Measurements from ENCODE around the gene PDLIM1.

GRCh38 chr10:95334805-95335144, 44.0 kb upstream of the PDLIM1 start:
- TF ChIP-seq POLR2AphosphoS5 (IDR thresholded peaks at IDR 0.05) = no peak
- no peak for TF ChIP-seq CTCF (IDR thresholded peaks at IDR 0.05)
- TF ChIP-seq EP300 (IDR thresholded peaks at IDR 0.05) = no peak
- no peak for TF ChIP-seq POLR2A (IDR thresholded peaks at IDR 0.05)
